LNCAP (cell line): ENCODE results near the gene PALD1.

ENCODE experiments used
- CTCF ChIP-seq: fragments of 450-650 bp; IDR thresholded peaks from 2 replicates; pipeline ENCODE4 v1.5.1; 2017; ENCODE audit warnings: mild to moderate bottlenecking

The PALD1 gene

GRCh38 chr10:70551466-70551865, 72.9 kb downstream of the PALD1 start:
- TF ChIP-seq CTCF = no peak

GRCh38 chr10:70551971-70552422, 73.4 kb downstream of the PALD1 start:
- no peak for TF ChIP-seq CTCF

GRCh38 chr10:70552586-70552985, 74.0 kb downstream of the PALD1 start:
- TF ChIP-seq CTCF = no peak

- no peak for TF ChIP-seq CTCF
Measured at GRCh38 chr10:70555371-70555770, 76.8 kb downstream of the PALD1 start.

DNA sequence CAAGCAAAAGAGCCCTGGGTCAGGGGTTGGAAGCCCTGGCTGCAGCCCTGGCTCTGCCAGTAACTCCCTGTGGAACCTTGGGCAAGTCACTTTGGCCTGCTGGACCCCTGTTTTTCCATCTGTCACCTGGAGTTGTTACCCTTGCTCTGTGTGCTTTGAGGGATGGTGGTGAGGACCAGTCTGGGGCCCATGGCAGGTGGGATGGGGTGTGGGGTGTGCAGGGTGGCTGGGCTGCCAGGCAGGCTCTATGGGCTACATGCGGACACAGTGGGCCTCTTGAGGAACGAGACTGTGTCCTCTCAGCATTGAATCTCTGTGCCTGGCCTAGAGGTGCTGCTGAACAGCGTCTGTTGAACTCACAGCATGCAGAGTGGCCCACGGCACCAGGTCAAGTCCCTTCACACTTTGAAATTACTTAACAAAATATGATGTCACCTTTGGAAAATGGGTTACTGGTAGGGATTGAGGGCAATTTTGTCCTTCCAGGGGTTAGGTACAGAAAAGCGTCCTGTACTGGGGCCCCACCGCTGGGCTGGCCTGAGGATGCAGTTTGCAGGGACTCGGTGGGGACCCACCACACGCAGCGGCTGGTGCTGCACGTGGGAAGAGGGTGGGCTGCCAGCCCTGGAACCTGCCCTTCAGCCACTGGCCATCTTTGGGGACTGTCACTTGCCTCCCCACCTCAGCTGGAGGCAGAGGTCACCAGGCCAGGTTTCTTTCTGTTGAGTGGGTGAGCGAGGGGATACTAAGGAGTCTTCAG, 78.7 kb downstream of the PALD1 start:
- no peak for TF ChIP-seq CTCF

DNA sequence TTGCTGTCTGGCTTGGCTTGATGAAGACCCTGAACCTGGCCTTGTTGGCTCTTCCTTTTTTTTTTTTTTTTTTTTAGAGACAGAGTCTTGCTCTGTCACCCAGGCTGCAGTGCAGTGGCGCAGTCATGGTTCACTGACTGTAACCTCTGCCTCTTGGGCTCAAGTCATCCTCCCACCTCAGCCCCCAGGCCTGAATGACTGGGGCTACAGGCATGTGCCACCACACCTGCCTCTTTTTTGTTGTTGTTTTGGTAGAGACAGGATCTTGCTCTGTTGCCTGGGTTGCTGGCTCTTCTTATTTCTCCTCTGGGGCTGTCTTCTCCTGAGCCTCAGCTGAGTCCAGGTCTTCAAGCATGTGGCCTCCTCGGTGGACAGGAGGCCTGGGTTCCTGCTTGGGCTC, 79.3 kb downstream of the PALD1 start:
- TF ChIP-seq CTCF = no peak

DNA sequence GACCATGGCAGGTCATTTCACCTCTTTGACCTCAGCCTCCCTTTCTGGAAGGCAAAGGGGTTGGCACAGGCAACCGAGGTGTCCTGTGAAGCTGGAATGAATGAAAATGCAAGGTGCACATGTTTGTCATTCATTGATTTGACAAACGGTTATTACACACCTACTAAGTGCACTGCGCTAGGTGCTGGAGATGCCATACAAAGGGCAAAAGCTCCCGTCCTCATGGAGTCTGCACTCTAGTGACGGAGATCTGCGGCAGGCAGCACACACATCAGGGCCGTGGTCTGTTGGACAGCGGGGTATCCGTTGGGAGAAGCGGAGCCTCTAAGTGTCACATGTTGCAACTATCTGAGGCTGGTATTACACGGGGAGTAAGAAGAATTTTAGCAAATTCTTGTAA, 79.7 kb downstream of the PALD1 start:
- no peak for TF ChIP-seq CTCF
